ENCODE results near the gene SEMA5B.

- no peak for TF ChIP-seq POLR2A (IDR thresholded peaks at IDR 0.05; ENCODE audit: low read length)
- TF ChIP-seq GATA1 (IDR thresholded peaks at IDR 0.05; ENCODE audit: low read depth, low read length), result no peak
These were observed 48.5 kb upstream of the SEMA5B start for GRCh38 chr3:123076112-123076495.

Data from erythroblast (primary cell).